ENCODE data around the gene MXD1.

GRCh38 chr2:69945941-69946340, 31.0 kb downstream of the MXD1 start:
- TF ChIP-seq CTCF (IDR thresholded peaks at IDR 0.05 in 4 of 5, conservative IDR thresholded peaks at IDR 0.05 in 1 of 5) (no peak), POLR2A (IDR thresholded peaks at IDR 0.05) (no peak)
